Memory B cell (primary cell): ENCODE results near the gene HVCN1.
"Not testable (repeated sequence)": the region's sequence is repeated elsewhere in the genome, so short reads cannot be mapped to it uniquely, and the experiment has no call there.

Source experiments
- ATAC-seq: fragments of 150-1000 bp; cut with Tn5 transposase; 2 replicates; pipeline ENCODE4 v1.10.0; 2021; ENCODE audit warnings: low read depth, mild to moderate bottlenecking, moderate library complexity
- DNase-seq, 2 donors: peaks; one replicate each; pipeline ENCODE4 v3.0.0; 2022; ENCODE audit warnings: low spot score in 2 of 2
- H3K27ac Mint-ChIP-seq: one replicate; pipeline ENCODE4 v1.8.0; 2022; ENCODE audit warnings: mild to moderate bottlenecking, moderate library complexity, mixed read lengths
- H3K27me3 Mint-ChIP-seq: one replicate; pipeline ENCODE4 v1.8.0; 2022; ENCODE audit warnings: mixed read lengths
- H3K36me3 Mint-ChIP-seq: one replicate; pipeline ENCODE4 v1.8.0; 2022; ENCODE audit warnings: mild to moderate bottlenecking, mixed read lengths
- H3K4me1 Mint-ChIP-seq: one replicate; pipeline ENCODE4 v1.8.0; 2022; ENCODE audit warnings: mixed read lengths
- H3K4me3 Mint-ChIP-seq: one replicate; pipeline ENCODE4 v1.8.0; 2022; ENCODE audit warnings: mild to moderate bottlenecking, moderate library complexity, mixed read lengths
- H3K9me3 Mint-ChIP-seq: one replicate; pipeline ENCODE4 v1.8.0; 2022; ENCODE audit warnings: mixed read lengths

Gene HVCN1

DNA sequence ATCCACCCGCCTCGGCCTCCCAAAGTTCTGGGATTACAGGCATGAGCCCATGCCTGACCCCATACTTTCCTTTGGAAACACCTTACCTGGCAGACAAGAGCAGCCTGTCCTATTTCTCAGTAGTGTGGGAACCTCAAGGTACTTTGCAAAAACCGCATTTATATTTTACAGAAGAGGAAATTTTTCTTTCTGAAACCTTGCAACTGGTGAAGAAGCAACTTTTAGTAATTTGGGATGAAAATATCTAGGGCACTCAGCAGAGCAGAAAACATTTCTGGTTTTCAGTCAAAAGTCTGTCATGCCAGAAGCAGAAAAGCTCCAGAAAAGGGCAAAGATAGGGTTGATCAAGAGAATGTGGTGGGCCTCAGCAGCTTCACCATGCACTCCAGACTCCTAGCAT lies 21.2 kb downstream of the HVCN1 start:
- DNase-seq = no peak
- H3K9me3 Mint-ChIP-seq = no peaks in the 10 kb centered on the region
- peak overlapping the region; percentile 83 for H3K4me3 Mint-ChIP-seq
- no peak for ATAC-seq
- H3K27me3 Mint-ChIP-seq = no peaks in the 10 kb centered on the region
- H3K27ac Mint-ChIP-seq = peak overlapping the region; percentile 99
- peaks cover 43% of the 10 kb centered on the region for H3K36me3 Mint-ChIP-seq
- H3K4me1 Mint-ChIP-seq = peaks cover 57% of the 10 kb centered on the region

DNA sequence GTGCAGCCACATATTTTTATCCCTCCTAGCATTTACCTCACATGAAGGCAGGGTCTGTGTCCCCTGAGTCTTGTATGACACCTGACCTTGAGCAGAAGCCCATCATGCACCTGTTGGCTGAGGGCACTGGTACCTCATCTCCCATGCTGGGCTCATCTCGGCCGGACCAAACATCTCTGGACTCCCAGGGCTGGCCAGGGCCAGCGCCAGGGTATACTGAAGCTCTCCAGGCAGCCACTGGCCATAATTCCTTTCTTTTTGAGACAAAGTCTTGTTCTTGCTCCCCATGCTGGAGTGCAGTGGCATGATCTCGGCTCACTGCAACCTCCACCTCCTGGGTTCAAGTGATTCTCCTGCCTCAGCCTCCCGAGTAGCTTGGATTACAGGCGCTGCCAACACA lies 22.0 kb downstream of the HVCN1 start:
- Mint-ChIP-seq H3K4me1 (peaks cover 58% of the 10 kb centered on the region), H3K27me3 (no peaks in the 10 kb centered on the region), H3K27ac (peak overlapping the region; percentile 99), H3K9me3 (no peaks in the 10 kb centered on the region), H3K4me3 (peak overlapping the region; percentile 83), H3K36me3 (peaks cover 41% of the 10 kb centered on the region)
- DNase-seq (no peak), ATAC-seq (no peak)

DNA sequence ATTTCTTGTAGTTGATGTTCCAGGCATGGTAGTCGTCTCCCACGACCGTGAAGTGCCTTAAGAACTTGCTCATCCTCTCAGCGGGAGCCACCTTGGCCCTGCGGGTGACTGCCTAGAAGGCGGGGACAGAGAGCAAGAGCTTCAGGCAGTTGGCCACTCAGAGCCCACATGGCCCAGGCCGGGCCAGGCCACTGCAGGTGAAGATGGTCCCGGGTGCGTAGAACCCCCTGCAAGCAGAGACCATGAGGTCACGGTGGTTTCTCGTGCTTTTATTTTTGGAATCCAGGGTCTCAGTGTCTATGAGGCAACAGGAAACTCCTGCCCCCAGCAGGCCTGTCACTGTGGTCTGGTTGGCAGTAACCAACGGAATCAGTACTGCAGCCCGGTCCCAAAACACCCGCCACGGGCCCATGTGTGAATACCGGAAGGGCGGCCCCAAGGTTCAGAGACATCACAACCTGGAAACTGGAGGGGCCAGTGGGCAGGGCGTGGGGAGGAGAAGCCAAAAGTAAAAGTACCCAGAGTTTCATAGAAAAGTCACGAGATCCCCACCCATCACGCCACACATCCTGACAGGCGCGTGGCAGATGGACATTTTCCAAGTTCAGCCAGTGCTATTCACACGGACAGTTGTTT lies 27.5 kb downstream of the HVCN1 start:
- Mint-ChIP-seq H3K36me3 (peaks cover 57% of the 10 kb centered on the region), H3K9me3 (no peaks in the 10 kb centered on the region), H3K27ac (peak overlapping the region; percentile 99), H3K4me1 (peaks cover 38% of the 10 kb centered on the region), H3K27me3 (no peaks in the 10 kb centered on the region), H3K4me3 (peak overlapping the region; percentile 86)
- DNase-seq (peak; percentile 54 to 66), ATAC-seq (peak; percentile 87)

DNA sequence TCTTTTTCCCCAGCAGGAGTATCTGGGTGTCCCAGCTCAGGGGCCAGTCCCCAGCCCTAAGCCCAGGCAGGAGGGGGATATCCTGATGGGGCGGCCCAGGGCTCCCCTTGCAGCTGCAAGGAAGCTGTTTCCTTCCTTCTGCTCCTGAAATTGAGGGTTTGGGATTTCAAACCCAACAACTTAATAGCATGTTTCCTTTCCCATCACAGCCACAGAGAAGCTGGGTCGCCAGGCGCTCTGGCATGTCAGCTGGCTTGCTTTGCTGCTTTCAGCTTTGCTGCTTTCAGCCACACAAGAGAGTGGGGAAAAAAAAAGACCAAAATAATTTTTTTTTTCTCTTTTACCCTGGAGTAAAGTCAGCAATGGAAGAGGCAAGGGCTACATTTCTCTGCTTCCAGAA lies 30.0 kb downstream of the HVCN1 start:
- Mint-ChIP-seq H3K4me3 (no peak overlapping the region), H3K4me1 (peaks cover 47% of the 10 kb centered on the region), H3K9me3 (no peaks in the 10 kb centered on the region), H3K36me3 (peaks cover 52% of the 10 kb centered on the region), H3K27me3 (no peaks in the 10 kb centered on the region), H3K27ac (peak overlapping the region; percentile 99)
- no peak for ATAC-seq
- no peak for DNase-seq

DNA sequence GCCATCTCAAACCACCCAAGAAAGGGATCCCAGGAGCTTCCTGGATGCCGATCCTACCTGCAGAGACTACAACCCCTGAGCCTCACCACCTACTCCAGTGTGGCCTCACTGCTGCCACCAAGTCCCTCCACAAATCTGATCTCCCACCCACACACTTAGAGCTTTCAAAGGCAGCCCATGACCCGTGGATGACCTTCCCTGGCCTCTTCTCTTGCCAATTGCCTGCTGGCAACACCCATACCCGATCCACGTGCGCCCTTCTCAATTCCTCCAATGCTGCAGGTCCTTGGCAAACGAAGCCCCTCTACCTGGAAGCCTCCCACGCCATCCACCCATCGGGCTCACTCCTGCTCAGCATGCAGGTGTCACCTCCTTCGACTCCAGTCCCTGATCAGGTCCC lies 30.7 kb downstream of the HVCN1 start:
- no peaks in the 10 kb centered on the region for H3K27me3 Mint-ChIP-seq
- peak overlapping the region; percentile 99 for H3K27ac Mint-ChIP-seq
- peaks cover 50% of the 10 kb centered on the region for H3K4me1 Mint-ChIP-seq
- ATAC-seq (no peak), DNase-seq (no peak)
- peaks cover 56% of the 10 kb centered on the region for H3K36me3 Mint-ChIP-seq
- no peaks in the 10 kb centered on the region for H3K9me3 Mint-ChIP-seq
- H3K4me3 Mint-ChIP-seq = no peak overlapping the region

DNA sequence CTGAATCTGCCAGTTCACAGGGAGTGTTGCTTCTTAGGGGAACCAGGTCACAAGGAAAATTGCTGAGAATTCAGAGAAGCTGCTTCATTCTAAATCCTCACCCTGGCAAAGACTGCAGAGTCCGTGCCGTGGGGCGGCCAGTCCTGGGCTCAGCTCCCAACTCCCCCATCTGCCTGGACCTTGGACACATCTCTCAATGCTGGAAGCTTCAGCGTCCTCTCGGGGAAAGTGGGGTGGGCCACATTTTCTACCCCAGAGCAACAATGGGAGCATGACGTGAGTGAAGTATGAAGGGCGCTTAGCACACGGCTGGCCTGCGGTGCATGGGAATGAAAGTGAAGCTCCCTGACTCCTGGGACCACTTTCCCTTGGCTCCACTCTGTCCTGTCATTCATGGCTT lies 31.2 kb downstream of the HVCN1 start:
- Mint-ChIP-seq H3K9me3 (no peaks in the 10 kb centered on the region), H3K4me3 (no peak overlapping the region), H3K27me3 (no peaks in the 10 kb centered on the region), H3K36me3 (peaks cover 56% of the 10 kb centered on the region), H3K4me1 (peaks cover 47% of the 10 kb centered on the region), H3K27ac (peak overlapping the region; percentile 99)
- ATAC-seq (no peak), DNase-seq (no peak)

DNA sequence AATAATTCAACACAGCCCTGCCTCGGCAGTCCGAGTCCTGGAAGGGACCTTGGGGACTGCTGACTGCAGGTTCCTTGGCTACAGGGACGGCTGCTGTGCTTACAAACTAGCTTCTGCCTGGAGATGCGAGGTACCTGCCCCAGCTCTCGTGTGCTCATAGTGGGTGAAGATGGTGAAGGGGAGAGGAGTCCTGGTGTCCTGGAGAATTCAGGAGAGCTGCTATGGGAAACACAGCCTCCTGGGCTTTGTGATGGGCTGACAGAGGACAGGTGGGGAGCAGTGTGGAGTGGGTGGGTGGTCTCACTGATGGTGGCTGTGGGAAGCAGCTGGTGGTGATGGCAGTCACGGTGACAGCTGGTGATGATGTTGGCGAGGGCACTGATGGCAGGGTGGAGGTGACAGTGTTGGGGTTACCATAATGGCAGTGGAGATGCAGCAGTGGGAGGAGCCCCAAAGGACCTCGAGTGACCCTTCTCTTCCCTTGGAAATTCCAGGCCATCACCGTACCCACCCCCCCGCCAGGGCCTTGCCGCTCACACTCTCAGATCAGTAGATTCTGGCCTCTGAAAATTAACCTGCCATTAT lies 32.8 kb downstream of the HVCN1 start:
- Mint-ChIP-seq H3K36me3 (peaks cover 59% of the 10 kb centered on the region), H3K27ac (peak overlapping the region; percentile 99), H3K4me1 (peaks cover 39% of the 10 kb centered on the region), H3K4me3 (no peak overlapping the region), H3K9me3 (no peaks in the 10 kb centered on the region), H3K27me3 (no peaks in the 10 kb centered on the region)
- DNase-seq = no peak
- no peak for ATAC-seq

DNA sequence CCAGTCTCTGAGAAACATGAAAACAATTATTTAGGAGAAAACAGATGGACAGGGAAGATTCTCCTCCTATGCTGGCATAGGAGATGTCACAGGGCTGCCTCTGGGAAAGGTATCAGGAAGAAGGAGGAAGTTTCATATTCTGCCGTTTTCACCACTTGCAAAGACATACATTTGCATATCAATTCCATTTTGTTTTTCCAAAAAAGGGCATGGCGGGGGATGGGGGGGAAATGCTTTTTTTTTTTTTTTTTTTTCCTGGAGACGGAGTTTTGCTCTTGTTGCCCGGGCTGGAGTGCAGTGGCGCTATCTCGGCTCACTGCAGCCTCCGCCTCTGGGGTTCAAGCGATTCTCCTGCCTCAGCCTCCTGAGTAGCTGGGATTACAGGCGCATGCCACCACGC lies 34.7 kb downstream of the HVCN1 start:
- not testable (repeated sequence) for H3K9me3 Mint-ChIP-seq, DNase-seq, H3K27me3 Mint-ChIP-seq, ATAC-seq
- peaks cover 44% of the 10 kb centered on the region for H3K4me1 Mint-ChIP-seq
- peak overlapping the region; percentile 71 for H3K27ac Mint-ChIP-seq
- H3K4me3 Mint-ChIP-seq = peak overlapping the region; percentile 11
- peaks cover 65% of the 10 kb centered on the region for H3K36me3 Mint-ChIP-seq

DNA sequence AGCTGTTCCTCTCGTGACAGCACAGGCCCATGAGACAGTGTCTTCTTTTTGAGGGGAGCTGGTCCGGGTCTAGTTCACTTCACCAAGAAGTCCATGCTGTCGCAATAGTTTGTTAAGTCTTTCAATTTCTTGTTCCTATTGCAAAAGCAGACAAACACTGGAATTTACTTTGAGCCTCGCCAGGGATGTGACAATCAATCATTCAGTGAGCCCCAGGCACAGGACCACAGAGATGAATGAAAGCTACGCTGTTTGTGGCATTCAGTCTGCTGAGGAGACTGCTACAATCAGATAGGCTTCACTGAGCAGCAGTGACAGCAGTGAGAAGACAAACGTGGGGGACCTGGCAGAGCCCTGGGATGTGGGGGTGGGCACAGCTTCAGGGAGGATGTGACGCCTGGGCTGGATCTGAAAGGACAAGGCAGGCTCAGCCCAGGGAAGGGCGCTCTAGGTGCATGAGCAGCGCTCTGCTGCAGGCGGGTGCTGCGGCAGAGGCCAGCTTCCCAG lies 39.5 kb downstream of the HVCN1 start:
- no peaks in the 10 kb centered on the region for H3K9me3 Mint-ChIP-seq
- peaks cover 47% of the 10 kb centered on the region for H3K4me1 Mint-ChIP-seq
- H3K4me3 Mint-ChIP-seq = no peak overlapping the region
- H3K36me3 Mint-ChIP-seq = peaks cover 58% of the 10 kb centered on the region
- peak overlapping the region; percentile 98 for H3K27ac Mint-ChIP-seq
- H3K27me3 Mint-ChIP-seq = no peaks in the 10 kb centered on the region
- ATAC-seq (no peak), DNase-seq (no peak)

DNA sequence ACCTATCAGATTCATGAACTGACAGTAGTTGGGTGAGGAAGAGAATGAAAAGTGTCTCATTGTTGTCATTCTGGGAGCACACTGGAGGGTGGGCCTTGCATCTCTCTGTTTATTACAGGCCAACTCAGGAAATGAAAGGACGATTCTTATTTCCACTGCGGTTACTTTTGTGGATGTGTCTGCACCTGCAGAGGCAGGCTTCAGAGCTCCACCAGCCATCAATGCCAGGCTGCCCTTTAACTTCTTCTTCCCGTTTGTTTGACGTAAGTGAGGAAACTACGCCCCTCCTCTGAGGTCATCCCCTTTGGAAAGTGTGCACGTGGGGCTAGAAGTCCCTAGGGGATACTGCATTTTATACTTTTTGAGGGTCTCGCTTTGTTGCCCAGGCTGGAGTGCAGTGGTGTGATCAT lies 41.3 kb downstream of the HVCN1 start:
- Mint-ChIP-seq H3K27ac (peak overlapping the region; percentile 98), H3K9me3 (no peaks in the 10 kb centered on the region), H3K4me1 (peaks cover 44% of the 10 kb centered on the region), H3K36me3 (peaks cover 52% of the 10 kb centered on the region), H3K4me3 (peak overlapping the region; percentile 31), H3K27me3 (no peaks in the 10 kb centered on the region)
- ATAC-seq (peak; percentile 92), DNase-seq (peak; percentile 60 to 75)

DNA sequence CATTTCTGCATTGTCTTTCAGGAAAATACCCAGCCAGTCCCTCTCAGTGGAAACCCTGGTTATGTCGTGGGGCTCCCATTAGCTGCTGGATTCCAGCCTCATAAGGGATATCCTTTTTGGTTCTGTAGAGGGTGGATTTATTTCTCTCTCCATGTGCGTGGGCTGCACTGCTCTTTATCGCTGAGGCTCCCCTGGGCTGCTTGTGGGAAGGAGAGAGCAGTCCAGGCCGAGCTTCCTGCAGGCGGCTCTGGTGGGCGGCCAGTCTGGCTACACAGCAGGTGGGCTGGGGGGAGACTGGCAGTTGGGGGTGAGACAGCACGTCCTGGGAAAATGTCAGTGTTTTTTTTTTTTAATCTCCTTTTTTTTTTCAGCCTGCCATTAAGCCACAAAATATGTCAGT lies 47.4 kb downstream of the HVCN1 start:
- Mint-ChIP-seq H3K36me3 (peaks cover 12% of the 10 kb centered on the region), H3K4me3 (no peak overlapping the region), H3K9me3 (no peaks in the 10 kb centered on the region), H3K27ac (peak overlapping the region; percentile 14), H3K4me1 (peaks cover 48% of the 10 kb centered on the region), H3K27me3 (no peaks in the 10 kb centered on the region)
- no peak for DNase-seq
- ATAC-seq = no peak

DNA sequence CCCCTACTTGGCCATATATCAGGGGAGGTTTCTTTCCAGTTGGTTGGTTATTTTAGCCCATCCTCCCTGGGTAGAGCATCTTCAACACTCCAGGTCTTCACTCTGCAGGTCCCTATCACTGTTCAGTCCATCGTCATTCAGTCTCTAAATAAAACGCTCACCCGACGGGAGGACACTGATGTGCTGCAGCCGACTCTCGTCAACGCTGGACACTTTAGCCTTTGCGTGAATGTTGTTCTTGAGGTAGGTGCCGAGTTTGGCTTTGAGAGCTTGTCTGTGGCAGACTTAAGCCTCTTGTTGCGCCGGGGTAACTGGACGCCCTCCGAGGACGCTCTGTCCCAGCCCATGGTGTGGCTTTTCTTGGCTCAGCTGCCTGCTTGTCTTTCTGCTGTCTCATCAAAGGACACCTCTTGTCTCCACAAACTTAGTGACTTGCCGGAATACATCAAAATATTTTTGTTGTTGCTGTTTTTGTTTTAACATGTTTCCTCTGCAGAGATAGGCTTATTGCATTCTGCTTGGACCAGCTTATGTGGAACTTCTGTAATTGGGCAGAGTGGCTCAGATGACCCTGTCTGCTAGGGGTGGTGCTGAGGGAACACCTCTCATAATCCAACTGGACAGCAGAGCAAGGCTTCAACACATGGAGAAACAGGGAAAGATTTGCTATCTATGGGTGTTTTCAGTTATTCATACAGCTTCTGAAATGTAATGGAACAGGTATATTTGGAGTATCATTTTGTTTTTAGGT lies 48.5 kb downstream of the HVCN1 start:
- H3K36me3 Mint-ChIP-seq = peaks cover 6% of the 10 kb centered on the region
- no peak overlapping the region for H3K4me3 Mint-ChIP-seq
- DNase-seq = no peak
- peaks cover 52% of the 10 kb centered on the region for H3K4me1 Mint-ChIP-seq
- H3K27ac Mint-ChIP-seq = no peak overlapping the region
- no peaks in the 10 kb centered on the region for H3K27me3 Mint-ChIP-seq
- ATAC-seq = no peak
- H3K9me3 Mint-ChIP-seq = no peaks in the 10 kb centered on the region

DNA sequence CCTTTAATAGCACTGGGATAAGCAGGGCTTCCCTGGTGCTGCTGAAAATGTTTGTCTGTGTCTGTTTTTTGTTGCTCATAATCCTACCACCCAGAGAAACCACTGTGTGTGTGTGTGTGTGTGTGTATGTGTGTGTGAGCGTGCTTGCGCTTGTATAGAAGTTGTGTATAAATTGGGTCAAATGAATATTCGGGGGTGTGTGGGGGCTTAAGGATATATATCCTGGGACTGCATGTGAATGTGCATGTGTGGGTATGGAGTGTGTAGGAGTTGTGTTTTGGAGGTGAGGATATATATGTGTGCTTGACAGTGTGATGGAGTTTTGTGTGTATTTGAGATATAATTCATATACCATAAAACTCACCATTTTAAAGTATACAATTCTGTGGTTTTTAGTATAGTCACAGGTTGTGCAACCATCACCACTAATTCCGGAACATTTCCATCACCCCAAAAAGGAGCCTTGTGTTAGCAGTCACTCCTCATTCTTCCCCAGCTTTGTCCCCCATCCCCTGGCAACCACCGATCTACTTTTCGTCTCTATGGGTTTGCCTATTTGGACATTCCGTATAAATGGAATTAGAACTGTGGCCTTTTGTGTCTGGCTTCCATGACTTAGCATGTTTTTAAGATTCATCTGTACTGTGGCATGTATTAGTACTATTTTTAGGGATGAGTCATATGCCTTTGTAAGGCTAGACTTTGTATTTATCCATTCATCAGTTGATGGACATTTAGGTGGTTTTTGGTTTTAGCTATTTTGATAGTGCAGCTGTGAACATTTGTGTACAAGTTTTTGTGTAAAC lies 49.4 kb downstream of the HVCN1 start:
- Mint-ChIP-seq H3K27me3 (no peaks in the 10 kb centered on the region), H3K4me1 (peaks cover 53% of the 10 kb centered on the region), H3K27ac (no peak overlapping the region), H3K36me3 (peaks cover 4% of the 10 kb centered on the region), H3K9me3 (no peaks in the 10 kb centered on the region), H3K4me3 (no peak overlapping the region)
- DNase-seq (no peak), ATAC-seq (no peak)

DNA sequence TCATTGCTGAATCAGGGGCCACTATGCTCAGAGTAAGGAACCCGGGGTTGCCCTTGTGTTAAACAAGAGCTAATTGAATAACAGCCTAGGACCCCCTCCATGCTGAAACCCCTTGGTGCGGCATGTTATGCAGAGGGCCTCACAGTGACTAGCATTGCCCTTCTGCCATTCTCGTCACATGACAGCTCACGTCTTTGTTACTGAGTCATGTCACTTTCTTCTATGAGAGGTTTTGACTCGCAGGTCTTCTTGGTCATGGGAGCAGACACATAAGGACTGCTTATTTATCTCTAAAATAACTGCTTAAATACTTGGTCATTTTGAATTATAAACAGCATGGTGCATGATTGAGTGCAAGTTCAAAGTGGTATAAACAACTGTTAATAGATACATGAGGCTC lies 50.1 kb downstream of the HVCN1 start:
- Mint-ChIP-seq H3K4me1 (peaks cover 50% of the 10 kb centered on the region), H3K27me3 (no peaks in the 10 kb centered on the region), H3K4me3 (no peak overlapping the region), H3K27ac (peak overlapping the region; percentile 54), H3K9me3 (no peaks in the 10 kb centered on the region), H3K36me3 (peaks cover 2% of the 10 kb centered on the region)
- ATAC-seq (no peak), DNase-seq (no peak)
